HG02571 (cell line): ENCODE results near the gene KLK10.
"Not testable (repeated sequence)": the region's sequence is repeated elsewhere in the genome, so short reads cannot be mapped to it uniquely, and the experiment has no call there.

Source experiments
- ATAC-seq: cut with Tn5 transposase; IDR thresholded peaks from one replicate; pipeline ENCODE4 v1.9.1; 2021; ENCODE audit warnings: mild to moderate bottlenecking, moderate library complexity; ENCODE audit not compliant: unreplicated experiment

Gene KLK10

GRCh38 chr19:50969810-50970209 is 49.7 kb downstream of the KLK10 start:
- ATAC-seq: not testable (repeated sequence)

DNA sequence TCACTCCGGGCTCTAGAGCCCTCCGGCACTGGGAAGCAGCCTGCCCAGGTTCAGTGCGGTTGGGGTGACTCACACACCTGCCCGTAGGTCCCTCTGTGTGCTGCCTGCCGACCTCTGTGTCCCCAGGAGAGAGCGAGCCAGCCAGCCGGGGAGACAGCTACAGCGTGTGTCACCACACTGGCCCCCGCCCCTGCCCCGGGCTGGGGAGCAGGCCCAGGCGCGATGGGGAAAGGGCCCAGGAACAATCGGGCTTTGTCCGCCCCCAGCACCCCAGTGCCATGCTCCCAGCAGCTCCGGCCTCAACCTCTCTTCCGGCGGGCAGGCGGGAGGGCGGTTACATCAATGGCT is 50.1 kb downstream of the KLK10 start, which contains the start of gene KLK6:
Gene KLK6 (minus strand): TSS at position 179 of the 348 bp plus-strand sequence. CDS start 1,487 bp downstream, outside the sequence.
- ATAC-seq: no peak

- no peak for ATAC-seq
Measured at GRCh38 chr19:50968716-50969412, 50.6 kb downstream of the KLK10 start.

- no peak for ATAC-seq
Measured at GRCh38 chr19:50967929-50968715, 51.4 kb downstream of the KLK10 start.

- no peak for ATAC-seq
Measured at GRCh38 chr19:50964266-50964665, 55.2 kb downstream of the KLK10 start.

DNA sequence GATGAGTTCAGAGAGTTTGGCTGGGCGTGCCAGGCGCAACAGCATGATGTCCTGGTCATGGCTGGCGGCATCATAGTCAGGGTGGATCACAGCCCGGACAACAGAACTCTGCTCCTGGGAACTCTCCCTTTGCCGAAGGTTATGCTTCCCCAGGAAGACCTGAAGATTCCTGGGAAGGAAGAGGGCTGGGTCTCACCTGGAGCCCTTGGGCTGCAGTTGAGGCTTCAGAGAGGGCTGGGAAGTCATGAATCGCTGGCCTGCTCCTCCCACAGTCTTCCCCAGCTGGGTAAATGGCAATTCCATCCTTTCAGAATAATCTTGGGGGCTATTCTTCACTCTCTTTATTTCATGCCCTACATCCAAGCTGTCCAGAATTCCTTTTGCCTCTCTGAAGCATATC is 56.1 kb downstream of the KLK10 start:
- ATAC-seq: no peak
